OCI-LY3 (cell line): Measurements from ENCODE around the gene NRG3.
"Not testable (repeated sequence)": the region's sequence is repeated elsewhere in the genome, so short reads cannot be mapped to it uniquely, and the experiment has no call there.

Experiments
- H2AFZ ChIP-seq: fragments of 200-600, 300-600 bp; shearing (Covaris generic); 2 replicates; pipeline ENCODE4 v1.6.0; 2014; ENCODE audit warnings: antibody characterized with exemption, low read depth, low read length
- H3K27ac ChIP-seq: fragments of 200-600, 300-600 bp; sonication (generic); 2 replicates; pipeline ENCODE4 v1.5.1; 2014; ENCODE audit warnings: mild to moderate bottlenecking, low read length, moderate library complexity, mixed read lengths
- H3K27me3 ChIP-seq: fragments of 200-600, 300-600 bp; sonication (generic); 2 replicates; pipeline ENCODE4 v1.6.1; 2014; ENCODE audit warnings: low read depth, low read length, mixed read lengths
- H3K36me3 ChIP-seq: fragments of 200-600, 300-600 bp; sonication (generic); replicated peaks from 2 replicates; pipeline ENCODE3; 2014; ENCODE audit warnings: low read depth, low read length, mixed read lengths
- H3K4me1 ChIP-seq: fragments of 300-600, 200-600 bp; sonication (generic); 2 replicates; pipeline ENCODE4 v1.6.1; 2014; ENCODE audit warnings: low read length, mixed read lengths
- H3K4me2 ChIP-seq: fragments of 200-600, 300-600 bp; sonication (generic); 2 replicates; pipeline ENCODE4 v1.6.1; 2014; ENCODE audit warnings: low read length, mixed read lengths
- H3K4me3 ChIP-seq: fragments of 300-600, 200-600 bp; sonication (generic); 2 replicates; pipeline ENCODE4 v1.5.1; 2014; ENCODE audit warnings: antibody characterized with exemption, mild to moderate bottlenecking, low read length, moderate library complexity
- H3K79me2 ChIP-seq: fragments of 300-600, 200-600 bp; shearing (Covaris generic); 2 replicates; pipeline ENCODE4 v1.6.1; 2014; ENCODE audit warnings: mild to moderate bottlenecking, low read length, mixed read lengths
- H3K9ac ChIP-seq: fragments of 300-600, 200-600 bp; shearing (Covaris generic); 2 replicates; pipeline ENCODE4 v1.6.0; 2014; ENCODE audit warnings: mild to moderate bottlenecking, low read length, moderate library complexity
- H3K9me3 ChIP-seq: fragments of 200-600, 300-600 bp; shearing (Covaris generic); 2 replicates; pipeline ENCODE4 v1.6.1; 2014; ENCODE audit warnings: low read length, mixed read lengths; ENCODE audit not compliant: insufficient read depth
- H4K20me1 ChIP-seq: fragments of 200-600, 300-600 bp; sonication (generic); 2 replicates; pipeline ENCODE4 v1.6.1; 2016; ENCODE audit warnings: low read length, mixed read lengths; ENCODE audit not compliant: insufficient read depth
- EZH2phosphoT487 ChIP-seq: fragments of 200-600 bp; shearing (Covaris generic); IDR thresholded peaks from 2 replicates; pipeline ENCODE4 v1.6.1; 2018; ENCODE audit warnings: antibody characterized with exemption, mixed run types, low read depth
- TF ChIP-seq, protein P1 (sequence below): fragments of 200-600, 300-600 bp; sonication (generic); IDR thresholded peaks from 2 replicates; pipeline ENCODE4 v1.5.1; 2014; ENCODE audit warnings: antibody characterized with exemption, low read length, low read depth

NRG3 gene

DNA sequence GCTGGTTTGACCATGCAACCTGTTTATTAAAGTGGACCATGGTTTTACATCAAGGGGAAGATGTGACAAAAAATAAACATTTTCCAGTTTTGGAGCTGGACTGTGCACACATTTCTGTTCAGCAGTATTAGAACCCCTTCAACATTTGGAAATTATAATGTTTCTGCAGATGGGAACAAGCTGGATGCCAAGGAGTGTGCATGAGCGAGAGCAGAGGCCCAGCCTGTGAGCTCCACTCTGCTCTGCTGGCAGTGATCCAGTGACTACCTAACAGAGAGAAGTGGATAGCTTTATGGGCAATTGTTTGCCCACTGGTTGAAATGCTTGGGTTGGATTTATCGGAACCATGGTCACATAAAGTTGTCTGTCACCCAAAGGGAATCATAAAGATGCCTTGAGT is 456.7 kb downstream of the NRG3 start:
- H3K79me2 ChIP-seq = no peaks in the 10 kb centered on the region
- H4K20me1 ChIP-seq = no peaks in the 10 kb centered on the region
- no peaks in the 10 kb centered on the region for H3K4me1 ChIP-seq
- H3K27ac ChIP-seq = no peak overlapping the region
- H3K9me3 ChIP-seq = no peaks in the 10 kb centered on the region
- no peaks in the 10 kb centered on the region for H3K36me3 ChIP-seq
- TF ChIP-seq, protein P1, sequence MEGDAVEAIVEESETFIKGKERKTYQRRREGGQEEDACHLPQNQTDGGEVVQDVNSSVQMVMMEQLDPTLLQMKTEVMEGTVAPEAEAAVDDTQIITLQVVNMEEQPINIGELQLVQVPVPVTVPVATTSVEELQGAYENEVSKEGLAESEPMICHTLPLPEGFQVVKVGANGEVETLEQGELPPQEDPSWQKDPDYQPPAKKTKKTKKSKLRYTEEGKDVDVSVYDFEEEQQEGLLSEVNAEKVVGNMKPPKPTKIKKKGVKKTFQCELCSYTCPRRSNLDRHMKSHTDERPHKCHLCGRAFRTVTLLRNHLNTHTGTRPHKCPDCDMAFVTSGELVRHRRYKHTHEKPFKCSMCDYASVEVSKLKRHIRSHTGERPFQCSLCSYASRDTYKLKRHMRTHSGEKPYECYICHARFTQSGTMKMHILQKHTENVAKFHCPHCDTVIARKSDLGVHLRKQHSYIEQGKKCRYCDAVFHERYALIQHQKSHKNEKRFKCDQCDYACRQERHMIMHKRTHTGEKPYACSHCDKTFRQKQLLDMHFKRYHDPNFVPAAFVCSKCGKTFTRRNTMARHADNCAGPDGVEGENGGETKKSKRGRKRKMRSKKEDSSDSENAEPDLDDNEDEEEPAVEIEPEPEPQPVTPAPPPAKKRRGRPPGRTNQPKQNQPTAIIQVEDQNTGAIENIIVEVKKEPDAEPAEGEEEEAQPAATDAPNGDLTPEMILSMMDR = no peak
- no peak for TF ChIP-seq EZH2phosphoT487
- no peak overlapping the region for H3K4me3 ChIP-seq
- no peak overlapping the region for H2AFZ ChIP-seq
- no peak overlapping the region for H3K9ac ChIP-seq
- no peaks in the 10 kb centered on the region for H3K27me3 ChIP-seq
- no peak overlapping the region for H3K4me2 ChIP-seq

GRCh38 chr10:82335831-82336230 is 460.8 kb downstream of the NRG3 start:
- no peak overlapping the region for H3K4me3 ChIP-seq
- TF ChIP-seq, protein P1 = no peak
- TF ChIP-seq EZH2phosphoT487 = no peak
- H4K20me1 ChIP-seq = no peaks in the 10 kb centered on the region
- no peaks in the 10 kb centered on the region for H3K4me1 ChIP-seq
- no peaks in the 10 kb centered on the region for H3K9me3 ChIP-seq
- H3K36me3 ChIP-seq = no peaks in the 10 kb centered on the region
- H3K27me3 ChIP-seq = no peaks in the 10 kb centered on the region
- no peak overlapping the region for H3K9ac ChIP-seq
- no peak overlapping the region for H3K4me2 ChIP-seq
- no peak overlapping the region for H2AFZ ChIP-seq
- no peaks in the 10 kb centered on the region for H3K79me2 ChIP-seq
- H3K27ac ChIP-seq = no peak overlapping the region

- no peaks in the 10 kb centered on the region for H3K9me3 ChIP-seq
- TF ChIP-seq, protein P1 = no peak
- TF ChIP-seq EZH2phosphoT487 = no peak
These were observed 465.2 kb downstream of the NRG3 start for GRCh38 chr10:82340166-82340565.

DNA sequence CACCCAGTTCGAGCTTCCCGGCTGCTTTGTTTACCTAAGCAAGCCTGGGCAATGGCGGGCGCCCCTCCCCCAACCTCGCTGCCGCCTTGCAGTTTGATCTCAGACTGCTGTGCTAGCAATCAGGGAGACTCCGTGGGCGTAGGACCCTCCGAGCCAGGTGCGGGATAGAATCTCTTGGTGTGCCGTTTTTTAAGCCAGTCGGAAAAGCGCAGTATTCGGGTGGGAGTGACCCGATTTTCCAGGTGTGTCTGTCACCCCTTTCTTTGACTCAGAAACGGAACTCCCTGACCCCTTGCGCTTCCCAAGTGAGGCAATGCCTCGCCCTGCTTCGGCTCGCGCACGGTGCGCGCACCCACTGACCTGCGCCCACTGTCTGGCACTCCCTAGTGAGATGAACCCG is 474.6 kb downstream of the NRG3 start:
- not testable (repeated sequence) for H3K9ac ChIP-seq, H2AFZ ChIP-seq, H4K20me1 ChIP-seq, H3K4me2 ChIP-seq, H3K4me3 ChIP-seq, H3K9me3 ChIP-seq, H3K36me3 ChIP-seq, H3K27me3 ChIP-seq, H3K4me1 ChIP-seq, H3K79me2 ChIP-seq, H3K27ac ChIP-seq

More at GRCh38 chr10:82340166-82340565, 465.2 kb downstream of the NRG3 start:
- Histone ChIP-seq H3K36me3 (no peaks in the 10 kb centered on the region), H3K79me2 (no peaks in the 10 kb centered on the region), H3K4me3 (no peak overlapping the region), H3K4me1 (no peaks in the 10 kb centered on the region), H2AFZ (no peak overlapping the region), H3K27me3 (no peaks in the 10 kb centered on the region), H3K9ac (no peak overlapping the region), H4K20me1 (no peaks in the 10 kb centered on the region), H3K27ac (no peak overlapping the region), H3K4me2 (no peak overlapping the region)

DNA sequence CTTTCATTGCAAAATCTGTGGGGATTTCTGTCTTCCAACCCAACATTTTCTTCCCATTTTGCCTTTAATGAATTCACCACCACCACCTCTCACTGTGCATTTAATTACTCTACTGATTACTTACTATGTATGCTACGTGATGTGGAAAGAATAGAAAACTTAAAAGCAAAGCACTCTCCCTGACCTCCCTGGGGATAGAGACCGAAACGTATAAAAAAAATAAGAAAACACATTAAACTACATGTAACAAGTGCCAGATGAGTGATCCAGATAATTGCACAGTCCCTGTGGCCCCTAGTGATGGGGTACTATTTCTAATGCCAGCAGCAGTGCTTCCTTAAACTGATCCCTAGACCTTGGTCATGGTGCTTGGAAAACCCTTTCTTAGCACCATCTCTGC is 478.4 kb downstream of the NRG3 start:
- TF ChIP-seq, protein P1 = no peak
- no peak for TF ChIP-seq EZH2phosphoT487
- Histone ChIP-seq H3K79me2 (no peaks in the 10 kb centered on the region), H3K9me3 (no peaks in the 10 kb centered on the region), H3K4me3 (no peak overlapping the region), H2AFZ (no peak overlapping the region), H3K4me1 (no peaks in the 10 kb centered on the region), H3K27ac (no peak overlapping the region), H4K20me1 (no peaks in the 10 kb centered on the region), H3K9ac (no peak overlapping the region), H3K36me3 (no peaks in the 10 kb centered on the region), H3K27me3 (no peaks in the 10 kb centered on the region), H3K4me2 (no peak overlapping the region)
